HG03469 (cell line): ENCODE data around the gene MT3.
A peak's percentile ranks its signal among the peaks of the same experiment; 100 is the strongest.
"Not testable (repeated sequence)": the region's sequence is repeated elsewhere in the genome, so short reads cannot be mapped to it uniquely, and the experiment has no call there.

Experiments used
- ATAC-seq: cut with Tn5 transposase; IDR thresholded peaks from one replicate; pipeline ENCODE4 v1.9.1; 2021; ENCODE audit warnings: mild to moderate bottlenecking, moderate library complexity, moderate number of reproducible peaks; ENCODE audit not compliant: unreplicated experiment

MT3 gene

GRCh38 chr16:56608876-56609462 is 19.6 kb downstream of the MT3 start:
- ATAC-seq, result no peak

GRCh38 chr16:56609463-56609921 is 20.2 kb downstream of the MT3 start:
- peak; percentile 39 for ATAC-seq

GRCh38 chr16:56610017-56610608 is 20.8 kb downstream of the MT3 start:
- no peak for ATAC-seq

GRCh38 chr16:56610609-56611111 is 21.3 kb downstream of the MT3 start:
- no peak for ATAC-seq

GRCh38 chr16:56611281-56611833 is 22.0 kb downstream of the MT3 start:
- ATAC-seq, result no peak

GRCh38 chr16:56613706-56614105 is 24.4 kb downstream of the MT3 start:
- no peak for ATAC-seq

- no peak for ATAC-seq
Observed at GRCh38 chr16:56614549-56614991, 25.2 kb downstream of the MT3 start.

GRCh38 chr16:56615353-56615752 is 26.0 kb downstream of the MT3 start:
- ATAC-seq, result no peak

GRCh38 chr16:56616608-56617211 is 27.4 kb downstream of the MT3 start:
- ATAC-seq, result no peak

GRCh38 chr16:56617212-56618085 is 28.1 kb downstream of the MT3 start:
- no peak for ATAC-seq

GRCh38 chr16:56618138-56618537 is 28.8 kb downstream of the MT3 start:
- ATAC-seq, result no peak

GRCh38 chr16:56620339-56620897 is 31.1 kb downstream of the MT3 start:
- ATAC-seq, result no peak

GRCh38 chr16:56621665-56622445 is 32.5 kb downstream of the MT3 start:
- ATAC-seq, result not testable (repeated sequence)

GRCh38 chr16:56623184-56623583 is 33.9 kb downstream of the MT3 start:
- ATAC-seq, result not testable (repeated sequence)

GRCh38 chr16:56623637-56624036 is 34.3 kb downstream of the MT3 start:
- no peak for ATAC-seq

- ATAC-seq, result no peak
Observed at GRCh38 chr16:56625140-56625942, 36.0 kb downstream of the MT3 start, which contains the start of gene MT1E. Gene MT1E (plus strand): TSS chr16:56625781. CDS start chr16:56625852, 71 bp downstream.

- ATAC-seq, result no peak
Observed at GRCh38 chr16:56625943-56626654, 36.8 kb downstream of the MT3 start.

- no peak for ATAC-seq
Observed at GRCh38 chr16:56626685-56627084, 37.4 kb downstream of the MT3 start.
